ENCODE data around the gene C4orf50. TPM values are rescaled to one million over a fixed set of nuclear protein-coding genes. Genes with fewer than 3 reads are reported as not detected.
A peak's percentile ranks its signal among the peaks of the same experiment; 100 is the strongest.

The C4orf50 gene
- polyA plus RNA-seq, 3 donors: not detected

GRCh38 chr4:5905714-5906113 is 112.5 kb downstream of the C4orf50 start:
- intact Hi-C loops (cut with micrococcal nuclease): no loop called here
- TF ChIP-seq CTCF (IDR thresholded peaks at IDR 0.05): no peak
- H3K4me2 ChIP-seq (replicated peaks; ENCODE audit: extremely low read depth, low read length, poor library complexity, severe bottlenecking): no peak overlapping the region
- no peaks in the 10 kb centered on the region for H3K36me3 Mint-ChIP-seq
- DNase-seq: no peak
- H3K27ac ChIP-seq (ENCODE audit: low read depth in 1 of 2, low read length in 2 of 2): no peak overlapping the region
- H3K79me2 ChIP-seq (ENCODE audit: insufficient read depth, low read length): no peaks in the 10 kb centered on the region
- no peaks in the 10 kb centered on the region for H3K4me1 Mint-ChIP-seq
- H3K27ac Mint-ChIP-seq: no peak overlapping the region
- H3K4me3 ChIP-seq (replicated peaks in 1 of 3; ENCODE audit: low read depth in 2 of 3, low read length in 3 of 3): no peak overlapping the region
- H3K4me3 Mint-ChIP-seq: peak overlapping the region in 1 of 2 donors; percentile 3
- peaks cover 0 to 9% (median 5%) of the 10 kb centered on the region in 7 donors for H3K9me3 Mint-ChIP-seq
- H3K27me3 Mint-ChIP-seq (ENCODE audit: low read depth in 3 of 3): peaks cover 9 to 19% (median 15%) of the 10 kb centered on the region in 3 donors
- 5% methylated on average over 7 of the region's 8 CpGs for WGBS (ENCODE audit: insufficient coverage)
- no peaks in the 10 kb centered on the region for H3K9me3 ChIP-seq (replicated peaks in 1 of 2; ENCODE audit: control insufficient read depth in 1 of 2, insufficient read depth in 1 of 2, low read length in 2 of 2)
- no peaks in the 10 kb centered on the region for H3K36me3 ChIP-seq (replicated peaks in 1 of 2; ENCODE audit: control insufficient read depth in 1 of 2, insufficient read depth in 2 of 2, low read length in 2 of 2)
- H4K20me1 ChIP-seq (ENCODE audit: insufficient read depth, low read length): no peaks in the 10 kb centered on the region
- no peak overlapping the region for H3K9ac ChIP-seq (ENCODE audit: insufficient read depth, low read length, poor library complexity, severe bottlenecking)
- no peak overlapping the region for H2AFZ ChIP-seq (ENCODE audit: insufficient read depth, low read depth, low read length, poor library complexity, severe bottlenecking)
- peaks cover 0 to 3% of the 10 kb centered on the region in 2 donors for H3K27me3 ChIP-seq (ENCODE audit: control insufficient read depth in 2 of 2, insufficient read depth in 2 of 2, low read length in 2 of 2)
- no peaks in the 10 kb centered on the region for H3K4me1 ChIP-seq (ENCODE audit: control insufficient read depth in 1 of 2, insufficient read depth in 2 of 2, low read length in 2 of 2)

- no peak overlapping the region for H3K4me3 ChIP-seq (replicated peaks in 1 of 3; ENCODE audit: low read depth in 2 of 3, low read length in 3 of 3)
- no peaks in the 10 kb centered on the region for H3K4me1 ChIP-seq (ENCODE audit: control insufficient read depth in 1 of 2, insufficient read depth in 2 of 2, low read length in 2 of 2)
- Mint-ChIP-seq H3K27ac (peak overlapping the region in 1 of 7 donors; percentile 59), H3K4me3 (no peak overlapping the region), H3K36me3 (no peaks in the 10 kb centered on the region), H3K4me1 (no peaks in the 10 kb centered on the region), H3K27me3 (ENCODE audit: low read depth in 3 of 3) (peaks cover 8 to 30% (median 23%) of the 10 kb centered on the region in 3 donors), H3K9me3 (peaks cover 0 to 7% (median 0%) of the 10 kb centered on the region in 7 donors)
- no peak overlapping the region for H2AFZ ChIP-seq (ENCODE audit: insufficient read depth, low read depth, low read length, poor library complexity, severe bottlenecking)
- DNase-seq: no peak
- no peaks in the 10 kb centered on the region for H3K79me2 ChIP-seq (ENCODE audit: insufficient read depth, low read length)
- no peaks in the 10 kb centered on the region for H3K36me3 ChIP-seq (replicated peaks in 1 of 2; ENCODE audit: control insufficient read depth in 1 of 2, insufficient read depth in 2 of 2, low read length in 2 of 2)
- WGBS (ENCODE audit: insufficient coverage): 88% methylated on average over 5 of the region's 5 CpGs
- no peak overlapping the region for H3K27ac ChIP-seq (ENCODE audit: low read depth in 1 of 2, low read length in 2 of 2)
- no peaks in the 10 kb centered on the region for H3K9me3 ChIP-seq (replicated peaks in 1 of 2; ENCODE audit: control insufficient read depth in 1 of 2, insufficient read depth in 1 of 2, low read length in 2 of 2)
- no peak for TF ChIP-seq CTCF (IDR thresholded peaks at IDR 0.05)
- no peak overlapping the region for H3K9ac ChIP-seq (ENCODE audit: insufficient read depth, low read length, poor library complexity, severe bottlenecking)
- no peak overlapping the region for H3K4me2 ChIP-seq (replicated peaks; ENCODE audit: extremely low read depth, low read length, poor library complexity, severe bottlenecking)
- H3K27me3 ChIP-seq (ENCODE audit: control insufficient read depth in 2 of 2, insufficient read depth in 2 of 2, low read length in 2 of 2): peaks cover 0 to 3% of the 10 kb centered on the region in 2 donors
- intact Hi-C loops (cut with micrococcal nuclease): no loop called here
- no peaks in the 10 kb centered on the region for H4K20me1 ChIP-seq (ENCODE audit: insufficient read depth, low read length)
These were observed 117.4 kb downstream of the C4orf50 start for GRCh38 chr4:5900844-5901243.
